GM18520 (cell line): Measurements from ENCODE around the gene PTPRU.

ENCODE experiments used
- ATAC-seq: cut with Tn5 transposase; IDR thresholded peaks from one replicate; pipeline ENCODE4 v1.9.1; 2021; ENCODE audit not compliant: unreplicated experiment

Gene PTPRU

GRCh38 chr1:29360768-29361167 is 124.4 kb downstream of the PTPRU start:
- ATAC-seq = no peak

GRCh38 chr1:29361686-29362085 is 125.4 kb downstream of the PTPRU start:
- ATAC-seq = no peak

GRCh38 chr1:29362116-29362515 is 125.8 kb downstream of the PTPRU start:
- no peak for ATAC-seq

DNA sequence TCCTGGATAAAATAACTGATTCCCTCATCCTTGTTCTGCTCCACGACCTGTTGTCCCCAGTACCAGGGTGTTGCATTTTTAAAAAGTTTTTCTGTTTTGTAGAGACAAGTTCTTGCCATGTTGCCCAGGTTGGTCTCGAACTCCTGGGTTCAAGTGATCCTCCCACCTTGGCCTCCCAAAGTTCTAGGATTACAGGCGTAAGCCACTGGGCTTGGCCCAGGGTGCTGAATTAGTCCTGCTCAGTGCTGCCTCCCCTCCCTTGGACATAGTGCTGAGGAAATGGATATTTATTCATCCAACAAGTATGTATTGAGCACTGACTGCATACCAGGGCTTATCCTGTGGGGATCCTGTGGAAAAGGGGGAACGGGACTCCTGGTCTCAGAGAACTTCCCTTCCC is 126.4 kb downstream of the PTPRU start:
- ATAC-seq = no peak

DNA sequence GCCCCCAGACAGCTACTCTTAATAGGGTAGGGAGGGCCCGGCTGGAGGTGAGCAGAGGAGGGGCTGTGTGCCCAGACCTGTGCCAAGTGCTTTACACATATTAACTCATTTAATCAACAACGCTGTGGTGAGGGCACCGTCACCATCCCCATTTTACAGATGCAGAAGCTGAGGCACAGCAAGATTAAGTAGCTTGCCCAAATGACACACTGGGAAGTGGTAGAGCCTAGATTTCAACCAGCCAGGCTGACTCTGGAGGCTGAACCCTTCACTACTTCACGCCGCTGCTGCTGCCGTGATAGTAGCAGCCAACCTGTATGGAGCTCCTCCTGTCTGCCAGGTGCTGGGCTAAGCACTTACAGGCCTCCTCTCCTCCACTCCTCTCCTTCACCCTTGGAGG is 127.2 kb downstream of the PTPRU start:
- no peak for ATAC-seq

GRCh38 chr1:29364101-29364678 is 127.9 kb downstream of the PTPRU start:
- ATAC-seq = no peak

GRCh38 chr1:29365906-29366670 is 129.8 kb downstream of the PTPRU start:
- ATAC-seq = no peak

DNA sequence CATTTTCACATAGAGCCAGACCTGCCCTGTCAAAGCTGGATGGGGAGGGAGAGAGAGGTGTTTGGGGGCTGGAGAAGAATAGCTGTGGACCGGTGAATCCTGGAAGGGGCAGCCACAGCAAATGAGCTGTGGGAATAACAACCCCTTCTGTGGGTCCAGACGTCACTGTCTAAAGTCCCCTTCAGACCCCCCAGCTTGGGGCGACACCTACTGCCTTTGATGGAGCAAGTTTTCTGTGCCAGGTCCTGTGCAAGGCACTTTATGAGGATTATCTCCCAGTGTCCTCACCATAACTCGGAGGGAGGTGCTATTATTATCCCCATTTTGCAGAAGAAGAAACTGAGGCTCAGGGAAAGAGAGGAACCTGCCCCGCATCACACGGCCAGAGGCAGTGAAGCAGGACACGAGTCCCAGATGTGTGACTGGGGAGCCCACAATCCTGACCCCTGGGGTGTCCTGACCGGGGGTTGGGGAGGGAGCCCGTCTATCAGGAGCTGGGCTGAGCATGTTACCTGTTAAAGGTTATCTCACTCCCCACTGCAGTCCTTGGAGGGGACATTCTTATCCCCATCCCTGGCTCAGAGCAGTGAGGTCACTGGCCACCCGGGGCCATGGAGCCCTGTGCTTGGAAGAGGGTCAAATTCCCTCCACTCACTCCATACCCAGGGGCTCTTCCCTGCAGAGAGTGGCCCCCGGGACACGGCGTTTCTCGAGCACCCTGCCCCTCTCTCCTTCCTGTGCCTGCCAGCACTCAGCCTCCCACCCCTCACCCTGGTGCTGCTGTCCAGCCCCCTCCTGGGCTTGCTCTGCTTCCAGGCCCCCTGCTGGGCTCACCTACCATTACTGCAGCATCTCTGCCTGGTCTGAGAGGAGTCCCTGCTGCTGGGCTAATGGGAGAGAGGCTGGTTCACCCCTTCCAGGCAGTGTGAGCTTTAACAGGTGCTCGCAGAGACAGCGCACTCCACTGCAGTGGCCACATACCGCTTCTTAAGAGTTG is 132.9 kb downstream of the PTPRU start:
- ATAC-seq = no peak

DNA sequence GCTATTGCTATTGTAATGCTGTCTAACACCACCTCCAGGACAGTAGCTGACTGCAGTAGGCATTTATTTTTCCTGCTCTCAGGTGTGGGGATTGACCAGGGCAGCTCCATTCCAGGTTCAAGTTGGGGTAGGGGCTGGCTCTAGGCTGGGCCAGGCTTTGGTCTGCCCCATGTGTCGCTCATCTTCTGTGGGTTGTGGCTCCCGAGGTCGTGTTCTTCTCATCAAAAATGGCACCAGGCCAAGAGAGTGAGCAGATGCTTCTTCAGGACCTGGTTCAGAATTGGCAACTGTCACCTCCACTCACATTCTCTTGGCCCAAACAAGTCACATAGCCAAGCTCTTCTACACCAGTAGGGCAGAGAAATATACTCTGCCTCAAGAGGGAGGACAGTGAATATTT is 133.7 kb downstream of the PTPRU start:
- ATAC-seq = no peak

- no peak for ATAC-seq
Measured at GRCh38 chr1:29371332-29371731, 135.0 kb downstream of the PTPRU start.

DNA sequence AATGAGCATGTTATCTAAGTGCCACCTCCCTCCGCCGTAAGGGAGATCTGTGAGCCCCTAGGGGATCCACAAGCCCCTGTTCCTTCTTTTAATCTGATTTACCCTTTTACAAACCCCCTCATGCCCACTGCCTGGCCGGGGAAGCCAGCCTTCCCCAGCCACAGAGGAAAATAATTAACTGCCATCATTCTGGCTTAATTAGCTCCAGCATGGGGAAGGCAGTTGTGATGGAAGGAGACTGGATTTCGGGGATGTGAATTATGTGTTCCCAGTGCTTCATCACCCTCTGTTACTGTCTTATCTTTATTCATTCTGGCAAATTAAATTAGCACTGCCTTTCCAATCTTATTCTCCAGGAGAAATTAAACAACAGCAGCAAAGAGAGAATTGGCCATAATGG is 135.8 kb downstream of the PTPRU start:
- no peak for ATAC-seq
